Measurements from ENCODE around the gene WDR5.
"Not testable (repeated sequence)": the region's sequence is repeated elsewhere in the genome, so short reads cannot be mapped to it uniquely, and the experiment has no call there.

WDR5 gene

GRCh38 chr9:134135343-134136117 is at the start of gene WDR5:
Gene WDR5 (plus strand): TSS chr9:134136082. CDS start chr9:134139878, 3,796 bp downstream.
- peak; percentile 81 to 84 for DNase-seq (ENCODE audit: low read depth in 1 of 2, low spot score in 1 of 2)

GRCh38 chr9:134088063-134088725 is 47.7 kb upstream of the WDR5 start:
- DNase-seq (ENCODE audit: low read depth in 1 of 2, low spot score in 1 of 2), result no peak

DNA sequence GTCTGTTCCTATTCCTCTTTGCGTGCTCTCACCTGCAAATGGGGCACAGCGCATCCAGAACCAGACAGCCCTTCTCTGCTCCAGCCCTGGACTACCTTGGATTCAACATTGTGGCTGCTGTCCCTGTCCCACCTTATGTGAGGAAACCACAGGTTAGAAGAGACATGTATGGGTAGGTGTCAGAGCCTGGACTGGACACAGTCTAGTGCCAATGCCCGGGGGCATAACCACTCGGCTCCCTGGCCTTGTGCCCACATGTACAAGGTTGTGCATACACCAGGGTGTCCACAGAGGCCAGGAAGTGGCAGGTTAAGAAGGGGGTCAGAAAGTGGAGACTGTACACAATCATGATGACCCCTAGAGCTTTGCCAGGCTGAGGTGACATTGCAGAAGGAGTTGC is 45.9 kb upstream of the WDR5 start:
- DNase-seq (ENCODE audit: low read depth in 1 of 2, low spot score in 1 of 2), result no peak

- peak; percentile 29 to 46 for DNase-seq (ENCODE audit: low read depth in 1 of 2, low spot score in 1 of 2)
These were observed 36.6 kb upstream of the WDR5 start for GRCh38 chr9:134099123-134099761.

DNA sequence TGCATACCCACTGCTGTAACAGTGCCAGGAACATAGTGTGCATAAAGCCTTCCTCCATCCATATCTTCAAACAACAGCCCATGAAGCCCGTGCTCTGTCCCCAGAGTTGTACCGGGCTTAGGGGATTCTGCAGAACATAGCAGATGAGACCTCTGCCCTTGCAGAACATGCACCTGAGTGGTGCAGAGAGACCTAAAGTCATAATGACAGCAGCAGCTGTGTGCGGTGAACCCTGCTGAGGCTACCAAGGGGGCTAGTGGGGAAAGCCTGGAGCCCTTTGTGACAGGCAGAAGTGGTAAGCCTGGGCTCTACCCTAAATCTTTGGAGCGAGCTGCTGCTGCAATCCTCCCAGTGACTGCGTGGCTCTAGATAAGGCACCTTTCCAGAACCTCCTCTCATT is 35.8 kb upstream of the WDR5 start:
- no peak for DNase-seq (ENCODE audit: low read depth in 1 of 2, low spot score in 1 of 2)

DNA sequence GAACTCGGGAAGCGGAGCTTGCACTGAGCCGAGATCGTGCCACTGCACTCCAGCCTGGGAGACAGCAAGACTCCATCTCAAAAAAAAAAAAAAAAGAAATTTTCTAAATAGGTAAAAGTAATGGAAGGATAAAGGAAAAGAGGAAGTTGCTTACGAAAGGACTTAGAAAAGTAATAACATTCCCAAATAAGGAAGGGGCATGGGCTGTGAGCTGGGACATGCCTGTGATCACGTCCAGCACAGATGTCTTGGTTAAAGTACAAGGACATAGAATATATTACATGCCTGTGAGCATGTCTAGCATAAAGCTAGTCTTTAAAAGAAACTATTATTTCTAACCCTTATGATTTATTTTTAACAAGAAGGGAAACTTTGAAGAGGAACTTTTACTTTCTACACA is 34.7 kb upstream of the WDR5 start:
- not testable (repeated sequence) for DNase-seq (ENCODE audit: low read depth in 1 of 2, low spot score in 1 of 2)

GRCh38 chr9:134101623-134102149 is 34.2 kb upstream of the WDR5 start:
- no peak for DNase-seq (ENCODE audit: low read depth in 1 of 2, low spot score in 1 of 2)

DNA sequence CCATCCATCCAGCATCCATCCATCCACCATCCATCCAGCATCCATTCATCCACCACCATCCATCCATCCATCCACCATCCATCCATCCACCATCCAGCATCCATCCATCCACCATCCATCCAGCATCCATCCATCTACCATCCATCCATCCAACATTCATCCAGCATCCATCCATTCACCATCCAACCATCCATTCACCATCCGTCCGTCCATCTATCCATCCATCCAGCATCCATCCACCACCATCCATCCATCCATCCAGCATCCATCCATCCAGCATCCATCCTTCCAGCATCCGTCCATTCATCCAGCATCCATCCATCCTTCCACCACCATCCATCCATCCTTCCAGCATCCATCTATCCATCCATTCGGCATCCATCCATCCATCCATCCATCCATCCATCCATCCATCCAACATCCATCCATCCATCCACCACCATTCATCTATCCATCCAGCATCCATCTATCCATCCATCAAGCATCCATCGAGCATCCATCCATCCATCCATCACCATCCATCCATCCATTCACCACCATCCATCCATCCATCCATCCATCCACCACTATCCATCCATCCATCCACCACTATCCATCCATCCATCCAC is 32.4 kb upstream of the WDR5 start:
- no peak for DNase-seq (ENCODE audit: low read depth in 1 of 2, low spot score in 1 of 2)

DNA sequence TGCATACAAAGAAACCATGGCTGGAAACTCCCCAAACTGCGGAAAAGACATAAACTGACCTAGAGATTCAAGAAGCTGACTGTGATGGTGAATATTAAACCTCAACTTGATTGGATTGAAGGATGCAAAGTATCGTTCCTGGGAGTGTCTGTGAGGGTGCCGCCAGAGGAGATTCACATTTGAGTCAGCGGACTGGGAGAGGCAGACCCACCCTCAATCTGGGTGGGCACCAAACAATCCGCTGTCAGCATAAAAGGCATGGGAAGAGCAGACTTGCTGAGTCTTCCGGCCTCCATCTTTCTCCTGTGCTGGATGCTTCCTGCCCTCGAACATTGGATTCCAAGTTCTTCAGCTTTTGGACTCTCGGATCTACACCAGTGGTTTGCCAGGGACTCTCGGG is 24.8 kb upstream of the WDR5 start:
- no peak for DNase-seq (ENCODE audit: low read depth in 1 of 2, low spot score in 1 of 2)

GRCh38 chr9:134112561-134112960 is 23.3 kb upstream of the WDR5 start:
- DNase-seq (ENCODE audit: low read depth in 1 of 2, low spot score in 1 of 2), result no peak

- not testable (repeated sequence) for DNase-seq (ENCODE audit: low read depth in 1 of 2, low spot score in 1 of 2)
These were observed 16.9 kb upstream of the WDR5 start for GRCh38 chr9:134118972-134119371.

DNA sequence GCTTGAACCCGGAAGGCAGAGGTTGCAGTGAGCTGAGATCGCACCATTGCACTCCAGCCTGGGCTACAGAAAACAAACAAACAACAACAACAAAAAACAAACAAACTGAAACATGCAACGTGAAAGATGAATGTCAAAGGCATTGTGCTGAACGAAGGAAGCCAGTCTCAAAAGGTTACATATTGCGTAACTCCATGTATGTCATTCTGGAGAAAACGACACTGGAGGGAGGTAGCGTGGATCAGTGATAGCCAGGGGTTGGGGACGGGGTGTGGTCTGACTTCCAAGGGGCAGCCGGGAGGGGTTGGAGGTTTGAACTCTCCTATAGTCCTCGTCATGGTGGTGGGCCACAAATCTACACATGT is 12.1 kb upstream of the WDR5 start:
- no peak for DNase-seq (ENCODE audit: low read depth in 1 of 2, low spot score in 1 of 2)

GRCh38 chr9:134125413-134126095 is 10.3 kb upstream of the WDR5 start:
- DNase-seq (ENCODE audit: low read depth in 1 of 2, low spot score in 1 of 2), result no peak

- DNase-seq (ENCODE audit: low read depth in 1 of 2, low spot score in 1 of 2), result no peak
These were observed 9.5 kb upstream of the WDR5 start for GRCh38 chr9:134126373-134126772.

DNA sequence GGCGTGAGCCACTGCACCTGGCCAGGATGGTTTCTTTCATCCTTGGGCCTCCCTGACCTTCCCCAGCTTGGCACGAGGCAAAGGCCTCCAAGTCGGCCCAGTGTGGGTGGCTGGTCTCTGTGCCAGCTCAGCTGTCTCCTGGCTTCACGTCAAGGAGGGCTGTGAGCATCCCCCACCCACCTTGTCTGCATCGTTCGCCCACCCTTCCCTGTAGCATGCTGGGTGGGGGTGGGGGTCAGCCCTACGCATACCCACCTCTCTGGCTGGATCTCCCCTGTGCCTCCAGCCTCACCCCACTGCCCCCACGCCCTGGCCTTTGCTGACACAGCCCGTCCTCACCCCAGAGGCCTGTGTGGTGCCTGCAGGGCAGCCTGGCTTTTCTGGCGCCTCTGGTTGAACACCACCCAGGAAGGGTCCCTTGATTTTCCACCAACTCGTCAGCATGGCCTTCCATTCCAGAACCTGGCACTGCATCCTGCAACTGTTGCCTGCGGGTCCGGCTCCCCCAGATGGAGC is 8.8 kb upstream of the WDR5 start:
- DNase-seq (ENCODE audit: low read depth in 1 of 2, low spot score in 1 of 2), result no peak

DNA sequence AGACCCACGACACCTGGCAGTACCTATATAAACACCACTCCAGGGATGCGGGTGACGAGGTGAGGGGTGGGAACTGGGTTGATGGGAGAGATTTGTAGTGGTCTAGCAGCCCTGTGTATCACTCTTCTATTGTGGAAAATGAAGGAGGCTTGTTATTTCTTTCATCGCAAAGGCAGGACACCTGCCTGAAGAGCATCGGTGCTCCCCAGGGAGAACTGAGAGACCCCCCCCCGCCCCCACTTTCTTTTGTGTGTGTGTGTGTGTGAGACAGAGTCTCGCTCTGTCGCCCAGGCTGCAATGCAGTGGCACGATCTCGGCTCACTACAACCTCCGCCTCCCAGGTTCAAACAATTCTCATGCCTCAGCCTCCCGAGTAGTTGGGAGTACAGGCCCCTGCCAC is 8.3 kb upstream of the WDR5 start:
- DNase-seq (ENCODE audit: low read depth in 1 of 2, low spot score in 1 of 2), result no peak

DNA sequence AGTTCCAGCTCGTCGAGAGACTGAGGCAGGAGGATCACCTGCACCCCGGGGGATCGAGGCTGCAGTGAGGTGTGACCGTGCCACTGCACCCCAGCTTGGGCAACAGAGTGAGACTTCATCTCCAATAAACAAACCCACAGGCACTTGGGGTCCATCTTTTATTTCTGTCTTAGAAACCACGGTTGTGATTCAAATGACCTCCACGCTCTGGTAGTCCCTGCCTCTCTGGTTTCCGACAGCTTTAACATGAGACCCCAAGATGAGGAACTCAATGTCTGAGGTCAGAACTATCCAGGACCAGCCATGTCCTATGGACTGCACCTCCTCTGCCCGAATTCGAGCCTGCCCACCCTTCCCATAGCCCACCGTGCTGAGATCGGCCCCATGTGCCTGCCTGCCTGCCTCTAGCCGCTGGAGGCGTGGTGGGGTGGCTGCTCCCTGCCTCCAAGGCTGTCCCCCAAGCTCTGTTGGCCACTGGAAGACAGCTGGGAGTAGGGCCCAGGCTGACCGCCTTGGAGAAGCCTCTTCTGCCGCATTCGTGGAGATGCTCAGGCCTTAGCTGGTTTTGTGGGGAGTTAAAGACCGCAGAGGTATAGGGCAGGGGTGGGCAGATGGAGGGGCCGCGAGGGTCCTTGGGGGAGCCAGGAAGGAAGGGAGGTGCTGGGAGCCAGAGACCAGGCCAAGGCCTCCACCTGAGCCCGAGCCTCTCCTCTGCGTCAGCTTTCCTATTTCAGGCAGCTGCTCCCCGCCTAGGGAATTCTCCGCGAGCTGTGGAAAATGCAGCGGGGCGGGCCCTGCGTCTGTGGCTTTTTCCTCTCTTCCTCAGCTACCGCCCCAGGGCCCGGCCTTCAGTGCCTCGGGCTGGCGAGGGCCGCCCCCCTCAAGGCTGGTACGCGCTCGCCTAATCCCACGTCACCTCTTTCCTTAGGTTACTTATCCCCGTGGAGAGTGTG is 6.9 kb upstream of the WDR5 start:
- DNase-seq (ENCODE audit: low read depth in 1 of 2, low spot score in 1 of 2), result no peak

DNA sequence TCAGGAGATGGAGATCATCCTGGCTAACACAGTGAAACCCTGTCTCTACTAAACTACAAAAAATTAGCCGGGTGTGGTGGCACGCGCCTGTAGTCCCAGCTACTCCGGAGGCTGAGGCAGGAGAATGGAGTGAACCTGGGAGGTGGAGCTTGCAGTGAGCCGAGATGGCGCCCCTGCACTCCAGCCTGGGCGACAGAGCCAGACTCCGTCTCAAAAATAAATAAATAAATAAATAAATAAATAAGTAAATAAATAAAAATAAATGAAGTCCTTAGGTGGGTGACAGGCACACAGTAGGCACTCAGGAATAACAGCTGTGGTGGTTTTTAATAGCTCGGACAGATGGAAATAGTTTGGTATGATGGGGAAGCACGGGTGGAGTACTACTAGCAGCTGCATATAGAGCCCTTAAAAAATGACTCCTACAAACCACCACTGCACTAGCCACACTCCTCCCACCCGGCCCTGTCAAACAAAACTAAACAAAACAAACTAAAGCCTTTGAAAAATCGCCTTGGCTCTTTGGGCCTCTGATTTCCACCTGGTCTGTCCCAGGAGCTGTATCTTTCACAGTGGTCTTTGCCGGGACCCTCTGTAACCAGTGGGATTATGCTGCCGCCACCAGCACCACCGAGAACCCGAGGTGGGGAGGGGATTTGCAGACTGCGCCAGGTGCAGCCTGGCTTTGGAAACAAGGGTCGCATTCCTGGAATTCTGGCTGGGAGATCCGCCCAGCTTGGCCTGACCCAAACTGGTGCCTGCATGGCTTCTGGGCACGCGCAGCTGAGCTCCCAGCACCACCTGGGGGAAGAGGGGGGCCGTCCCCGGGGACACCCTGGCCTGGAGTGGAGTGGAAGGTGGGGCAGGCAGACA is 5.1 kb upstream of the WDR5 start:
- DNase-seq (ENCODE audit: low read depth in 1 of 2, low spot score in 1 of 2), result no peak
